NCI-H1436 treated with DMSO at 0.1 percent for 48 hours (cell line): ENCODE results near the gene ETV6.

ENCODE experiments used
- DNase-seq: peaks from one replicate; lab custom pipeline; 2025; lab: John Stamatoyannopoulos, UW

Gene ETV6

DNA sequence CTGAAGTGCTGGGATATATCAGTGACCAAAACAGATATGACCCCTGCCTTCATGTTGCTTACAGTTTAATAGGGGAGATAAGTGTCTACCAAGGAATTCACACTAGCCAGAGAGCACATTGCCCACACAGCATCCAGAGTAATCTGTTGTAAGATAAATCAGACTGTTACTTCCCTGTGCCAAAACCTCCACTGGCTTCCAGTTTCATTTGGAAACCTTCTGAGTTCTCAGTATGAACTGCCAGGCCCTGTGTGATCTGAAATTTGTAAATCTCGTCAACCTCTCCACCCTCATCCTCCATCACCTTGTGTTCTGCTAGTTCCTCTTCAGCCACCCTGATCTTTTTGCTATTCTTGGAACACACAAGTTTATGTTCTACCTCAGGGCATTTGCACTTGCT lies 154.7 kb downstream of the ETV6 start:
- DNase-seq = no peak

DNA sequence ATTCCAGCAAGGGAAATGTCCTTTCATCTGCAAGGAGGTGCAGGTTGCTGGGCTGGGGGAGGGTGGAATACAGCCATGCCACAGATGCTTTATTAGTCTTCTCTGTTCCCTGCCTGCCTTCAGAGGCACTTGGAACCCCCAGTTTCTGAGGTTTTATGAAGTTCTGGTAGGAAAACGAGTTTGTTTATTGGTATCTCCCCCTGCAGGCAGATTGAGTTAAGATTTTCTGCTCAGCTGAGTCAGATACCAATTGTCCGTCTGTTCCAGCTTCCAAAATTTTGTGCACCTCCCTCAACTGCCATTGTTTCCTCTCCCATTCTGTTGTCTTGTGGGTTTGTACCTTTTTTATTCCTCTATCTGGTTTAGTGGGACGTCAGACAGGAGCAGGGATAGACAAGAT lies 155.6 kb downstream of the ETV6 start:
- no peak for DNase-seq

DNA sequence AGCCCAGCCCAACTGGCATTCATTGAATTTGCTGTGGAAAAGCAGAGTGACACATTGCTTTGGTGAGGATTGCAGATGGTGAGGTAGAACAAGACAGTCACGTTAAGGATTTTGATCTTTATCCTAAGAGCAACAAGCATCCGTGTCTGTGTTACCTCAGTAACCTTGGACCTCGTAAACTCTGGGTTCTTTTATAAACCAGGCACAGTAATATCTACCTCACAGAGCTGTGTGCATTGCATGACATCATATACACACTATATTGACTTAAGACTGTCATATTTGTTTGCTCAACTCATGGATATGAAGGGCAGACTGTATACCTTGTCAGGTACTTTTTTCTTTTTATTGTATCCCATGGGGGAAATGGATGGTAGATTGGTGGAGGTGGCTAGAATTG lies 156.2 kb downstream of the ETV6 start:
- no peak for DNase-seq

- peak; percentile 97 for DNase-seq
These were observed 158.0 kb downstream of the ETV6 start for GRCh38 chr12:11807458-11807857.

DNA sequence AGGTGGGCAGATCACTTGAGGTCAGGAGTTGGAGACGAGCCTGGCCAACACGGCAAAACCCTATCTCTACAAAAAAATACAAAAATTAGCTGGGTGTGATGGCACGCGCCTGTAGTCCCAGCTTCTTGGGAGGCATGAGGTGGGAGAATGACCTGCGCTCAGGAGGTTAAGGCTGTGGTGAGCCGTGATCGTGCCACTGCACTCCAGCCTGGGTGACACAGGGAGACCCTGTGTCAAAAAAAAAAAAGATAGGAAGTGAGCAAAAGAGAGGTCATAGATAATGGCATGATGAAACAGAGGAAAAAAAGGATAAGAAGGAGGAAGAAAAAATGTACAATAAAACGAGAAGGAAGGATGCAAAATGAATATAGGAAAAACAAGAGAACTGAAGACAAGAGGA lies 159.5 kb downstream of the ETV6 start:
- no peak for DNase-seq

GRCh38 chr12:11810206-11810545 lies 160.7 kb downstream of the ETV6 start:
- DNase-seq = no peak

- no peak for DNase-seq
These were observed 161.5 kb downstream of the ETV6 start for GRCh38 chr12:11811008-11811407.

GRCh38 chr12:11812241-11812585 lies 162.7 kb downstream of the ETV6 start:
- DNase-seq = no peak

- DNase-seq = no peak
These were observed 163.3 kb downstream of the ETV6 start for GRCh38 chr12:11812586-11813437.

- DNase-seq = no peak
These were observed 164.0 kb downstream of the ETV6 start for GRCh38 chr12:11813438-11813813.

DNA sequence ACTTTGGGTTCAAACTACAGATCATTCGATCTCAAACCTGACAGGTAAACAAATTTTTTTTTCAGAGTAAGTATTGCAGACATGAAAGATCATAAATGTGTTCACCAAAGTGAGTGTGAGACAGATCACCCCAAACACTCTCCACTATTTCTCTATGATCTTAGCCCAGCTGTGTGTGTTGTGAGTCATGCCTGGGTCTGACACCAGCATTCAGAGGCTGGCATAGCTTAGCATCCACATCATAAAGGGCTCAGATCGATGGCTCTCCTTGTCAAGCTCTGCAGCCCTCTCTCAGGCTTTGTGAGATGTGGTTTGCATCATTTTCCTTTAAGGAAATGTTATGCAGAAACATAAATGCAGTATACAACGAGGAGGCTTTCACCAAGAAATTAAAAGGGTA lies 164.9 kb downstream of the ETV6 start:
- DNase-seq = no peak

GRCh38 chr12:11815397-11815796 lies 165.9 kb downstream of the ETV6 start:
- no peak for DNase-seq

DNA sequence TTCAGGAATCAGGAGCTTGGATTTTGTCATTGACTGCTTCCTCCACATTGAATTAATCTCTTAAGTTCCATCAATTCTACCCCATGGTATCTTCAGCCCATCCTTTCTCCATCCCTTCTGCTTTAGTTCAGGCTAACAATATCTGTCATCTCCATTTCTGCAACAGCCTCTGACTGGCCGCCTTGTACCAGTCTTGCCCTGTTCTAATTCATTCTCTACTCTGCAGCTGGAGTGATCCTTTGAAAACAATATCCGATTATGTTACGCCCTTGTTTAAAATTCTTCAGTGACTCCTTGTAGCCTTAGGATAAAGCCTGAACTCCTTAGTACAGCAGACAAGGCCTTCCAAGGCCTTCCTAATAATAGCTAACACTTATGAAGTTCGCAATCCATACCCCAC lies 170.2 kb downstream of the ETV6 start:
- no peak for DNase-seq

DNA sequence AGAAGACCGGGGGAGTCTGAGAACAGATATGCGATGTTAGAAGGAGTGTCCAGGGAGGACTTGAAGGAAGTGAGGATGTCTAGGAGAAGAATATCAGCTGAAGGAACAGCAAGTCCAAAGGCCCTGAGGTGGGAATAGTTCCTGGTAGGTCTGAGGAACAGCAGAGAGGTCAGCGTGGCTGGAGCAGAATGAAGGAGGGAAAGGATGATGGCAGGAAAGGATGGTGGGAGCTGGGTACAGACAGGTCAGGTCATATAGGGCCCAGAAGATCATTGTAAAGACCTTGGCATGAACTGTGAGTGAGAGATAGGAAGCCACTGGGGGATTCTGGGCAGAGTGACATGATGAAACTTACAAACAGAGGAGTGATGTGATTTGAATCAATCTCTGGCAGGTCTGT lies 171.0 kb downstream of the ETV6 start:
- no peak for DNase-seq

DNA sequence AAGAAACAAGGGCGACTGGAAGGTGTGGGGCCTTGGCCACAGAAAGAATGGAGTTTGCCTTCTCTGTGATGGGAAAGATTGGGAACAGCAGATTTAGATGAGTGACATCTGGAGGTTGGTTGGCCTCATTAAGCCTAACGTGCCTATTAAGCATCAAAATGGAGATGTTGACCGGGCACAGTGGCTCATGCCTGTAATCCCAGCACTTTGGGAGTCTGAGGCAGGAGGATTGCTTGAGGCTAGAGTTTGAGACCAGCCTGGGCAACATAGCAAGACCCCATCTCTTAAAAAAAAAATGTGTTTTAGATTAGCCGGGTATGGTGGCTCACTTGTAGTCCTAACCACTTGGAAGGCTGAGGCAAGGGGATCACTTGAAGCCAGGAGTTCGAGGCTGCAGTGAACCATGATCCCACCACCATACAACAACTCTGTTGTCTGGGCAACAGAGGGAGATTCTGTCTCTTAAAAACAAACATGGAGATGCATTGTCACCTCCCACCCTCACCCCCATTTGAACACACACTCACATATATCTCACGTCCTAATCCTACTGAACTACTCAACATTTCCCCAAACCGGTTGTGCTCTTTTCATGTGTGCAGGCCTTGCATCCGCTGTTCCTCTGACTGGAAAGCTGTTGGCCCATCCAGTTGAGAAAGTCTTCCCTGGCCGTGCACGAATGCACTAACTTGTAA lies 172.1 kb downstream of the ETV6 start:
- no peak for DNase-seq

- DNase-seq = no peak
These were observed 172.8 kb downstream of the ETV6 start for GRCh38 chr12:11822081-11822834.

DNA sequence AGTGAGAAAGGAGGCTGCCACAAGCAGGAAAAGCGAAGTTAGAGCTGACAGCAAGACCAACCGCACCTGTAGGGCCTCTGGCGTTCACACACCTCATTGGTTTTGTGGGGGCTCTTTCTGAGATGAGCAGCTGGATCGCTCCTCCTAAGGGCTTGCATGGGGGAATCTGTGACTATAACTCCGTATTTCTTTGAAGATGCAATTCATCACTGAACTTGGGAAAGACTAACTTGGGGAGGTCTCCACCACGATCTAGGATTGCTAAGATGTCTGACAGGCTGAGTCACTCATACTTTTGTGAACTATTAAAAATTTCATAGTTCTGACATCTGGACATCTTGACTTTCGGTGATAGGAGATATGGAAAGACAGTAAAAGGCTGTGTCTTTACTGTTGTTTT lies 173.6 kb downstream of the ETV6 start:
- no peak for DNase-seq

DNA sequence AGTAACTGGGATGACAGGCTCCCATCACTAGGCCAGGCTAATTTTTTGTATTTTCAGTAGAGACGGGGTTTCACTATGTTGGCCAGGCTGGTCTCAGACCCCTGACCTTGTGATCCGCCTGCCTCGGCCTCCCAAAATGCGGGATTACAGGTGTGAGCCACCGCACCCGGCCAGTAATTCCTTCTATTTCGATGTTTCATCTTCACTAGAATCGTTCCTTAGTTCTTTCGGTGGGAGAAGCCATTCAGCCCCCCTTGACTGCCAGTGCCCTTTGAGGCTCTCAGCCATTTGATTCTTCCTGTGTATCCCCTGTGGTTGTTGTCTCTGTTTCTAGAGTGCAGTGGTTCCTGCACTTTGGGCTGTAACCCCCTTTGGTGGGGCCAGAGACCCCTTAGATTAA lies 174.1 kb downstream of the ETV6 start:
- DNase-seq = no peak

DNA sequence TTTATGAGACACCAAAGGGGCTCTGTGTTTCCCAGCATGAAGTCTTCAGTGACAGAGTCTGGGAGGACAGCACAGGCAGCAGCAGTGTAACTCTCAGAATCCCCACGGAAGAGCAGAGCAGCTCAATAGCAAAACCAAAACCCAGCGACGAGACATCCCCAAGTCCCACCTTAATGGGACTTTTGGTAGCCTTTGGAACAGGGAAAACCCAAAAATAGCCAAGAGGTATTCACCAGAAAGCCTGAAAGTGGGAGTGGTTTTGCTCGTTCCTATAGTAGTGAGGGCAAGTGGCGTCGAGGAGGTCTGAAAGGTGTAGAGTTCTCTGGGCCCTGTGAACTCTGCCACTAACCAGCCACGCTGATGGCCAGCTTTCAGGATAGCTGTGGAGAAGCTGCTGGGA lies 174.6 kb downstream of the ETV6 start:
- DNase-seq = no peak

GRCh38 chr12:11824736-11825135 lies 175.3 kb downstream of the ETV6 start:
- no peak for DNase-seq

DNA sequence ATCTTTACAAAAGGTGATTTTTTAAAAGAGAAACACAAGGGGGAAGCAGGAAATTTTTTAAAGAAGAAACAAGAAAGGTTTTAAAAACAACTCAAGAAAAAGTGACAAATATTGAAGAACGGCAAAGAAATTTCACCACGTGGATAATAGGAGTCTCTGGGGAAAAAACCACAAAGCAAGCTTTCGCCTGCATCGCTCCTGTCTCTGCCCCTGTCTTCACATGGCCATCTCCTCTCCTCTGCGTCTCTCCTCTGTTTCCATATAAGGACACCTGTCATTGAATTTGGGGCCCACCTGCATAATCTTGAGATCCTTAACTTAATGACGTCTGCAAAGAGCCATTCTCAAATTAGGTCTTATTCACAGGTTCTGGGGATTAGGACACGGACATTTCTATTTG lies 175.8 kb downstream of the ETV6 start:
- no peak for DNase-seq

DNA sequence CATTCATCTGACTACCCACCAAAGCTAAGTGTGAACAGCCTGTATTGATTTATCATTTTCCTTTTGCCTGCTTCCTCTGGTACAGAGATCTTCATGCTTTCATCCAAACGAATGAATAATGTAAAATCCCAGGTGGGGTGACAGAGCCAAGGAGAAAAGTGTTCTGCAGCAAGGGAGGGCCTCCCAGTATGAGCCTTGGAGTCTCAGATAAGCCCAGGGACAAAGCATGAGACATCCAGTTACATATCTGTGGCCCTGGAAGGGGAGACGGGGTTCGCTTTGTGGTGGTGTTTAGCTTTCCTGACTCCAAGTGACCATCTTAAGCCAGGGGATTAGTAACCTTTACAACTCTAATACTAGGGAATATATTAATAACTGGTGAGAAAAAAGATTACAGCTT lies 177.1 kb downstream of the ETV6 start:
- DNase-seq = no peak
